Epidermal melanocyte (primary cell): ENCODE data around the gene PPP1R9A.

Experiments used
- DNase-seq: peaks from one replicate; pipeline ENCODE4 v3.0.0; 2011; ENCODE audit warnings: low spot score; ENCODE audit not compliant: insufficient read length

Gene PPP1R9A

GRCh38 chr7:95251966-95252365, 344.6 kb downstream of the PPP1R9A start:
- DNase-seq = no peak

GRCh38 chr7:95253986-95254385, 346.6 kb downstream of the PPP1R9A start:
- no peak for DNase-seq

DNA sequence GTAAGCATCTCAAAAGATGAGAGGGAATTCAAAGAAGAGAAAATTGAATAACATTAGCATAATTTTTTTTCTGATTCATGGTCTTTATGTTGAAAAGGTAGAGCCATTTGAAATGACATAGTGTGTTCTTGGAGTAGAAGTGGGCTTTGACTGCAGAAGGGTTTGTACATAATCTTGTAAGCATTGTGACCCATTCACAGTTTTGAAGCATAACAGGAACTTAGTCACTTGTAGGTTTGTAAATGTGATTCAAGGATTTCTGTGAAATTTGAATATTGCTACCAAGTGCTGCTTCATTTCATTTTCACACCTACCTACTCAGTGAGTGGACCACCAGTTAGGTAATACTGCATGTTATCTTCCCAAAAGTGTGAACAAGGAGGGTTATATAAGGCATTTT, 348.3 kb downstream of the PPP1R9A start:
- no peak for DNase-seq

DNA sequence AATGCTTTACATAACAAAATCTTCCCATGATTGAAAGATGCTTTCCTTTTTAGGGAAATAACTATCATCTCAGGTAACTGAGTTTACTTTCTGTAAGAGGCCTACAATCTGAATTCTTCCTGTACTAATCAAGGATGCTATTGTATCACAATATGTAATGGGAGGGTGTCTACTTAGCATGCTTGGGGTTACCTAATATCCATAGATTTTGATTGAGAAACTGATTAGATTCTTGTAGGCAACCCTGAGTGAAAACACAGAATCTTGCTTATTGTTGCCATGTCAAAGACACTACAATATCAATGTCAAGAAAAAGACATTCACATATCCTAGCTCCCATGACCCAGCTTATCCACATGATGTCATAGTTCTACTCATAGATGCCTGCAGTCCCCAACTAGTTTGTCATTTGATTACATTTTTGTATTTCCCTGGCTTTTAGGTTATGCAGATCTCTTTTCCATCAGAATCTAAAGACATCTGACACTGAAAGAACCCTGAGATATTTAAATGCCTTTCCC, 354.6 kb downstream of the PPP1R9A start:
- no peak for DNase-seq

DNA sequence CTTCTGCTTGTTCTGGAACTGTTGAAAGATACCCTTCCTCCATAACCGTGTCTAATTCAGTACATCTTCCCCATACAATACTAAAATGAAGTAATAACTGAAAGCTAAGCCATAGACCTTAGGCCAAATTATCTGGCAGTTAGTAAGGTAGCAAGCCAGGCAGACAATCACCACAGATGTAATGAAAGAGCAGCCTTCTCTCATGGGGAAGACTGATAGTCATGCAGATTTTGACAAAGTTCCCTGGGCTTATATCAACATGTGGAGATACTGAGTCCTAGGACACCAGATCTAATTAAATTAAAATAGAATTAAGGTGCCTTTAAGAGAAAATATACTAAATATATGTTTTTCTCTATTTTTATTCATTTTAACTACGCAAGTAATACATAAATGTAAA, 355.5 kb downstream of the PPP1R9A start:
- DNase-seq = no peak

DNA sequence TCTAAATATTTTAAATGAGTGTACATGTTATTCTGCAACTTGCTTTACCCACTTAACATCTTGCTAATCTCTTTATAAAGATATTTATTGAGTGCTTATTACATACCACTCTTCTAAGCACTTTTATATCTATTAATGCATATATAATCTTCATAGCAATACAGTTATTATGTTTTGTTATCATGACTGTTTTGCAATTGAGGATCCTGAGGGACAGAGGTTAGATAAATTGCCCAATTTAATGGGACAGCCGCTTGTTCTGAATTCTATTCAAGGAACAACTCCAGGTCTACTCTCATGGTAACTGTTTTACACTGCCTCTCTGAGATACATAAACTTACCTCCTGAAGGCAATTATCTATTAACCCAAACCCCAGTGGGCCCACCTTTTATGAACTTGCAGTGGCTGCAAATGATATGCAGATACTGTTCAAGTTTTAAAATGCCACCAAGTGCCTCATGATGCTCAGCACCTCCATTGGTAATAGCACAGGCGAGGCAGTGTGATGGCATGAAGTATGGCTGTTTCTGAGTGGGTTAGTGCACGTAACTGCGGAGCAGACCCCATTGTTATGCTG, 356.5 kb downstream of the PPP1R9A start:
- DNase-seq = no peak

GRCh38 chr7:95264363-95264891, 357.0 kb downstream of the PPP1R9A start:
- DNase-seq = no peak

- no peak for DNase-seq
Observed at GRCh38 chr7:95265634-95266033, 358.2 kb downstream of the PPP1R9A start.

GRCh38 chr7:95267754-95268153, 360.4 kb downstream of the PPP1R9A start:
- DNase-seq = no peak

GRCh38 chr7:95269640-95270039, 362.2 kb downstream of the PPP1R9A start:
- no peak for DNase-seq

- DNase-seq = no peak
Observed at GRCh38 chr7:95276114-95276513, 368.7 kb downstream of the PPP1R9A start.

GRCh38 chr7:95279417-95279816, 372.0 kb downstream of the PPP1R9A start:
- no peak for DNase-seq

GRCh38 chr7:95286096-95286495, 378.7 kb downstream of the PPP1R9A start:
- no peak for DNase-seq

DNA sequence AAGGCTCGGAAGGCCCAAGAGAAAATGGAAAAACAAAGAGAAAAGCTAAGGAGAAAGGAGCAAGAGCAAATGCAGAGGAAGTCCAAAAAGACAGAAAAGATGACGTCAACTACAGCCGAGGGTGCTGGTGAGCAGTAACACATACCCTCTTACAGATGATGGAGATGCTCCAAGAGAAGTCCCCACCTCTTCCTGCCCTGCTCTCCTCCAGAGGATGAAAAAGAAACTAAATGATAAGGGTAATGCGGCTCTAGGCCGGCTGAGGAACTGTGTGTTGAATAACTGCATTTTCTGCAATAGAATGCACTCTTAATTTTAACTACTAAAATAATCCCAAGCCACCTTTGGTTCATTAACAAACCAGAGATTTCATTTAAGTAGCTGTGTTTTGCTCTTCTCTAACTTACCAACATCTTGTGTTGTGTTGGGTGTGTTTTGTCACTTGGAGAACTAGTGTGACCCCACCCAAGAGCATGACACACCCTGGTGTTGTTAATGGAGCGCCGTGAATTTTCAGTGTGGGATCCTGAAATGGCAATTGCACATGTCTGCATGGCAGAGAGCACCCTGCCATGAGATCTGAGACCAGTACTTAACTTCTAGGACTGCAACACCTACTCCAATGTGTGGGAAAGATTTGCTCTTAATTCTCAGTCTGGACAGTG, 382.9 kb downstream of the PPP1R9A start:
- DNase-seq = no peak

GRCh38 chr7:95295397-95295796, 388.0 kb downstream of the PPP1R9A start:
- DNase-seq = no peak

DNA sequence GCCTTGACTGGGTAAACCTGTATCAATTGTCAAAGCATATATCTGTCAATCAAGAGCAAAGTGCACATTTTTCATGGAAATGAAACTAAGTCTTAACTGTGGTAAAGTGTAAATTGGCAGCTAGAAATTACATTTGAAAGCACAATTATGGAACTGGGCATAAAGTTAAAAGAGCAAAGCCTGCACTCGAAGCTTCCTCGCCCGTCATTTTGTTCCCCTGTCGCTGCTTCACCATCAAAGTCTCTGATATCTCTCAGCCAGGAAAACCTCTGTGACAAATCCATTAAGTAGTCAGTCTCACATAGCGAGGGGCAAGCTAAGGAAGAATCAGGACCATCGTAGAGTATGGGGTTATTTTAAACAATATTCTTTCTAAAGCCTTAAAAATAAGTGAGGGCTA, 389.1 kb downstream of the PPP1R9A start:
- no peak for DNase-seq

- DNase-seq = no peak
Observed at GRCh38 chr7:95297041-95297440, 389.6 kb downstream of the PPP1R9A start.

GRCh38 chr7:95298091-95298490, 390.7 kb downstream of the PPP1R9A start:
- no peak for DNase-seq

DNA sequence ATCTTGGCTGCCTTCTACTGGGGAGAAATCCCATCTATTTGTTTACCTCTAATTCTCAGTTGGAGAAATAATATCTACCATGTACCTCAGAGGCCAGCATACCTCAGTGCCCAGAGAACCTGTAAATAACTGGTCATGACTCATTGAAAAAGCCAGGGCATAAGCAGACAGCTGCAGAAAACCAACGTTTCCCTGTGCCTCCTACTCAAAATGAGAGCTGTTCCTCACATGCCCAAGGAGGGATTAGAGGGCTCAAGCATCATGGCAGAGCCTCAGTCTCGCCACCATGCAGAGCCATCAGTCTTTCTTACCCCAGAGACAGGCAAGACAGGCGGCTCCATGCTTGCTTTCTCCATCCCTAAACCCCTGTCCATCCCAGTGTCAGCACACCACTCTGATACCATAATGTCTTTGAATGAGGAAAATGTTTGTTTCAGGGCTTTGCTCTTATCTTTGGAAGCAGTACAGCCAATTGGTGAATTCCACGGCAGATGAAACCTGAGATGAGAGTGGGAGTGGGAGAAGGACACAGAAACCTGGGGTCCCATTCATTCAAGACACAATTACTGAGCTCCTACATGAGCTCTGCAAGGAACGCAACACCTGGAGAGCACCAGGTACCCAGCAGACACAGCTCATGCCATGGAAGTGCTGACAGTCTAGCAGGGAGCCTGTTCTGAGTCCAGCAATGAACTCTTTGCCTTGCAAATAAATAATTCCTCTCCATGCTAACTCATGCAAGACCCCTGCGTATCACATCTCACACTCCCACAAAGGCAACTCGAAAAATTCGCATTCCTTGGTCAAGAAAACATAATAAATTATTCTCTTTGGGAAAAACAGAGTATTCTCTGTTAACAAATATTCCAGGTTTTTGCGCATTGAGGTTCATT, 395.9 kb downstream of the PPP1R9A start:
- DNase-seq = no peak

DNA sequence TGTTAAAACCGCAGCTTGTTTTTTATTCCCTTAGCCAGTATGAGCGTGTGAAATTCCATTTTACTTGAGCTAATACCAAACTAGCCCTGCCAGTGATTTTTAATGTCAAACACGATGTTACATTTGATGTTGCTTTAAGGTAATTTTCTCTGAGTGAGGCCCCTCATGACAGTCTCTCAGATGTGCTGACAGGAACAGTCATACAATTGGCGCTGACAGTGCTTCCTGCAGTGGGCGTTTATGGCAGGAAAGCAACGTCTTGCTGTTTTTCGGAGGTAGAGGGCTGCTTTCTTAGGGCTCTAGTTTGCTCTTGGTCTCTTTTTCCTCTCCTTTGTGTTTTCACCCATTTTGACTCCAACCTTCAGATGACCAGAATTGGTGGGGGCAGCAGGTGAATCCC, 397.6 kb downstream of the PPP1R9A start:
- DNase-seq = no peak

DNA sequence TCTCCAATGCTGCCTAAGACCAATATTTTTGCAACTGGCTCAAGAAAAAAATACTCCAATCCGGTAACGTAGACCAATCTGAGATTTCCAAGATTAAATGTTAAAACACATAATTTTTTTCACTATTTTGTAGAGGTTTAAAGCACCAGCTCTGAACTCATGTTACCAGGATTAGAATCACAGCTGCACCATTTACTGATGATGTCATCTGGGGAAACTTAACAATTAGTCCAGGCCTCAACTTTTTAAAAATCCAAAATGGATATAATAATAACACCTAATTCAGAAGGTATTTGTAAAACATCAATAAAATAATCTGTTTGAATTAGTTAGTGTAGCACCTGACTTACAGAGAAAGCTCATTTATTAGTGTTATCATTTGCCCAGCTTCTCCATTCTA, 402.6 kb downstream of the PPP1R9A start:
- DNase-seq = no peak

- no peak for DNase-seq
Observed at GRCh38 chr7:95311389-95311788, 404.0 kb downstream of the PPP1R9A start.
